GM21528 (cell line): Measurements from ENCODE around the gene RICTOR.

Experiments
- ATAC-seq: cut with Tn5 transposase; IDR thresholded peaks from one replicate; pipeline ENCODE4 v1.9.1; 2021; ENCODE audit warnings: mild to moderate bottlenecking, moderate library complexity; ENCODE audit not compliant: unreplicated experiment, low FRiP score

RICTOR gene

DNA sequence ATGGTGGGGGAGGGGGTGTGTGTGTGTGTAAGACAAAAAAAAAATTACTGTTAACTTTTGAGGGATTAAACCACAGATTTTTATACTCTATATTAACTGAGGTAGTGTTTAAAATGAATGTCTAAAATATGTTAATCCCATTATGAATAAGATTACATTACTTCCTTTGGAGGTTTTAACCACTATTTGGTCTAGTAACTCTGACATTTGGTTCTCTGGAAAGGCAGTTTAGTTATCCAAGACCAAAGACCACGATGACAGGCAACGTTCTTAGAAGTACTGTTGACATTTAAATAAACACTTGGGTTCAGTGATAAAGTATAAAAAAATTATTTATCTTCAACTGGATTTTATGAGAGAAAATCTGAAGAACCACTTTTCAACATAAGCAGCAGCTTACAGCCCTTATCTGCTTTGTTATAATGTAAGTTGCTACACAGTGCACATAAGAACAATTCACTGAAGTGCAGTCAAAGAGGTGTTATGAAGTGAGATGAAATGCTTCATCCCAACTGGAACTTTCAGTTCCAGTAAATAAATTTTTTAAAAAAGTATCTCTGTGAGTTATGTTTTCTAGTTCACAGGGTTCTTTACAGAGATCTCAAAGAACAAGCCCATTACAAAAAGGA lies 133.9 kb downstream of the RICTOR start:
- ATAC-seq, result no peak

- ATAC-seq, result no peak
These were observed 135.2 kb downstream of the RICTOR start for GRCh38 chr5:38938973-38939372.

GRCh38 chr5:38938424-38938823 lies 135.8 kb downstream of the RICTOR start:
- no peak for ATAC-seq

DNA sequence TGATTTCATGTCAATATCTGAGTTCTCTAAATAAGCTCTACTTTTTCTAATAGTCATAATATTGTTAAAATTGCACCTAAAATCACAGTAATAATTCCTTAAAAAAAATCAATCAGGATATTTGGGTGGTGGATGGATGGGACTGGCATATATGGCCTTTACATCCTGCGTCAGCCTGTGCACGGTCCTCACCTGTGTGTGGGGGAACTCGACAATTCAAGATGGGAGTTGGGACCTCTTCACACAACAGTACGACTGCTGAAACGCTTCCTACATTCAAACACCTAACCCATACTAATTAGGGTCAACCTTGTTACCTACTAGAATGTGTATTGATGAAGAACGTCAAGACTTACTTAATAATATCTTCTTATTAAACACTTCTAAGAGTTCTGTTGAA lies 137.9 kb downstream of the RICTOR start:
- ATAC-seq, result no peak

DNA sequence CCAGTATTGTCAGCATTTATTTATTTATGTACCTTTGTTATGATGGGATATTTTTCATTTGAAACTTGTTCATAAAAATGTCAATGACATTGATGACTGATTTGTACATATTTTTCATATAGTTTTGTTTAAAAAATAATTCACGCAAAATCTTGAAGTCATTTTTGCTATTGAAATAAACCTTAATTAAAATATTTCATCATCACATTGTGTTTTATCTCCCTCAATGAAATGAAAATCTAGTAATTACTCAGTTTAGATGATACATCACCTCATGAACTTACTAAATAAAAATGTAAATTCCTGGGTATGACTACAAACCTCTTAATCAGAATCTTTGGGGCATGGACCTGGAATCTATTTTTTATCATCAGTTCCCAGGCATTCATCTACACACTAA lies 138.8 kb downstream of the RICTOR start:
- ATAC-seq, result no peak

GRCh38 chr5:38932854-38933408 lies 141.3 kb downstream of the RICTOR start:
- ATAC-seq, result no peak

DNA sequence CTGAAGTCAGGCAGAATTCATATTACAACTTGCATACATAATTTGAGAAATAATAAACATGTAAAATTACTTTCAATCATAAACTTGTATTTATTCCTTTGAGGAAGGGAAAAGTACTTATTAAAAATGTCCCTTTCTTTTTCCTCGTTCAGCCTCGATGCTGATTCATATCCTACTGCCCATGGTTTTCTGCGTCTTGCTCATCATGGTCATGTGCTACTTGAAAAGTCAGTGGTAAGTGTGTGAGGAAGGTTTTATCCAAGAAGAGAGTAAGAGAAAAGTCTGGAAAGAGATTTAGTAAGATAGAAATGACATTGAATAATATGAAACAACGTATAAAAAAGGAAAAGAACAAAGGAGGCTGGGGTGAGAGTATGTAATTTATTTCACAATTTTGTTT lies 142.5 kb downstream of the RICTOR start:
- ATAC-seq, result no peak

DNA sequence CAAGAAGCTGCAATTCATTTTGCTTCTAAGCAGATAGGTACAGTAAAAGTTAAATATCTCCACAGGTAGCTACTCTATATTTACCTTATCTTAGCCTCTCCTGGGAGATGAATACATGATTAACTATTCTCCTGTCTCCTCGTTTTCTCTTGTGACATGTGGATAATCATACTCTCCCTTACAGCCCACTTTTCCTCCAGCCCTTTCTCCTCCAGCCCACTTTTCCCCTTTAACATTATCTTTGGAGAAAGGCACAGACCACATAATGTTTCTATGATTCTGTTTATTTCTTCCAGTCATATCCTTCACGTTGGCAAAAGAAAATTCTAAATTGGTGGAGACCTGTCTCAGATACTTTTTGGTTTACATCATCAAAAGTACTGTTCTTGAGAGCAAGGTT lies 144.4 kb downstream of the RICTOR start:
- ATAC-seq, result no peak

DNA sequence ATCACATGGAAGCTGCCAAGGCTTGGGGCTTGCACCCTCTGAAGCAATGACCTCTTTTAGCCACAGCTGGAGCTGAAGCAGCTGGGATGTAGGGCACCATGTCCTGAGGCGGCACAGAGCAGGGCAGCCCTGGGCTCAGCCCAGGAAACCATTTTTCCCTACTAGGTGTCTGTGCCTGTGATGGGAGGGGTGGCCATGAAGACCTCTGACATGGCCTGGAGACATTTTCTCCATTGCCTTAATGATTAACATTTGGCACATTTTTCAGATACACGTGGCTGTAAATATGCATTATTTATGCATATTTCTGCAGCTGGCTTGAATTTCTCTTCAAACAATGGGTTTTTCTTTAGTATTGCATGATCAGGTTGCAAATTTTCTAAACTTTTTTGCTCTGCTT lies 146.7 kb downstream of the RICTOR start:
- no peak for ATAC-seq

- ATAC-seq, result no peak
These were observed 148.1 kb downstream of the RICTOR start for GRCh38 chr5:38926121-38926520.

GRCh38 chr5:38925154-38925925 lies 148.9 kb downstream of the RICTOR start:
- no peak for ATAC-seq

DNA sequence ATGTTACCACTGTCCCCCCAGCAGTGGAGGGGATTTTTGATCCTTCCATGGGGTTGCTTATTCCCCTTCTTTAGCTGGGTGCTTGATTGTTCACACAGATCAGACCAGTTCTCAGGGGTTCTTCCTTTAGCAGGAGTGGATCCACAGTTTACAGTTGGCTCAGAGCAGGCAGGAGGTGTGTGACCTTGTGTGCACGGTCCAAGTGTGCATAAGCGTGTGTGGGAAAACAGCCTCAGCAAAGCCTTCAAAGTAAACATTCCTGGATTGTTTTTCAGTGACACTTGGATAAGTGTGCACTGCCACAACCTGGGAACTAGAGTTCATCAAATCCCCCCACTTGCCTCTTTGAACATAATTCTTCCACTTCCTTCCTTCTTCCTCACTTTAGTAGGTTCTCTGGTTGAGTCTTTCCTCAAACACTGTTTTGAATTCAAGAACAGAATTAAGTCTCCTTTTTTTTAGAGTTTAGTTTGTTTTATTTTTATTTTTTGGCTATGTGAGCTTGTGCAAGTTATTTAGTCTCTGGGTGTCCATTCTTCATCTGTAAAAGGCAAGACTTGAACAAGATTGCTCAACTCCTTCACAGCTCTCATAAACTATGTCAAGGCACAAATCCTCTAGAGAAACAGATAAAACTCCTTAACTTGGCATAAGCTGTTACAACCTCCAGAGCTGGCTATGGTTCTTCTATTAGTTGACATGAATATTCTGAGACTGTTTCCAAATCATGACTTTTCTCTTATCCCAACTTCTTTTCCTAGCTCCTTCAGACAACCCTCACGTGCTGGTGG lies 150.3 kb downstream of the RICTOR start:
- no peak for ATAC-seq

DNA sequence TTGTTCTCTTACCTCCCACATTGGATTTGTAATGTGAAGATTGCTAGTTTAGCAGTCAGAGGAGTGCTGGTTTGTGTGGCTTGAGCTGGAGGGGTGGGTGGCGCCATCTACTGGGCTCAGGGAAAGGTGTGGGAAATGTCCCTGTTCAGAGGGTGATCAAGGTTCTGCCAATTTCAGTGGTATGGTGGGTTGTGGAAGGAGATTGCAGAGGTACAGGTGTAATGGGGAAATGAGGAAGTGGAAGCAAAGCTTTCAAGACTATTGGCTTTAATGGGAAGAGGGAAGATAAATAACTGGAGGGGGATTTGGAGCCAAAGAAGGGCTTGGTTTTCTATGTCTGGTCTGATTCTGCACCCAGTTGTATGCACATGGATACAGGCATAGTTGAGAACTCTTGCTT lies 152.0 kb downstream of the RICTOR start:
- ATAC-seq, result peak; percentile 83

GRCh38 chr5:38921174-38921573 lies 153.0 kb downstream of the RICTOR start:
- no peak for ATAC-seq

- ATAC-seq, result no peak
These were observed 157.4 kb downstream of the RICTOR start for GRCh38 chr5:38916802-38917201.

DNA sequence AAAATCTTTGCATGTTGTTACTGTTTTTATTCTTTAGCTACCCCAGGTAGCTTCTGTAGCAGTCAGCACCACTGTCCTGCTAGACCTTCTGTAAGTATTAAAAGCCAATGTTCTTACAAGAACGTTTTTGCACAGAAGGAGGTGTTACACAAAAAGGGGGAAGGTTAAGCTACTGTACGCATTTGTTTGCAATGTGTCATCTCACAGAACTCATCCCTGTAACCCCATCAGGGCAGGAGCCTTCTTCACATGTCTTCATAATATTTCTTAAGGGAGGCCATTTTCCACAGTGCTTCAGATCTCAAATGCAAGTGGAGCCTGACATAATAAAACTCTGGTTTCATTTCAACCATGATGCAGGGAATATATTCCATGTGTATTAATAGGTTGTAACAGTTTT lies 160.5 kb downstream of the RICTOR start:
- no peak for ATAC-seq

- ATAC-seq, result no peak
These were observed 162.3 kb downstream of the RICTOR start for GRCh38 chr5:38911933-38912332.

DNA sequence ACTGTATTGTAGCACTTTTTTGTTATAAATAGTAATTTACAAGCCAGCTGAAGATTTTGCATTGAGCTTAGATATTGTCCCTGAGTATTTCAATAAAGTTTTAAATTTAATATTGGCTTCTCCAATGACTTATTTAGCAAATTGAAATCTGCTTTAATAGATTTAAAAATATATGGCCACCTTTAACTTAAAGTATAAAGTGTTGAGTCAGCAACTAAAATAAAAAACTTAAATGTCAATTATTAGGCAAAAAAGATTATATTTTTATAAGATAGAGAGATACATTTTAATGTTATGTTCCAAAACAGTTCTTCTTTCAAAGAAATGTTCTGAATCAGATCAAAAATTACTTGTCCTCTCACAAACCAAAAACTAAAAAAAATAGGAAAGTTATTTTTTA lies 167.7 kb downstream of the RICTOR start:
- ATAC-seq, result no peak

DNA sequence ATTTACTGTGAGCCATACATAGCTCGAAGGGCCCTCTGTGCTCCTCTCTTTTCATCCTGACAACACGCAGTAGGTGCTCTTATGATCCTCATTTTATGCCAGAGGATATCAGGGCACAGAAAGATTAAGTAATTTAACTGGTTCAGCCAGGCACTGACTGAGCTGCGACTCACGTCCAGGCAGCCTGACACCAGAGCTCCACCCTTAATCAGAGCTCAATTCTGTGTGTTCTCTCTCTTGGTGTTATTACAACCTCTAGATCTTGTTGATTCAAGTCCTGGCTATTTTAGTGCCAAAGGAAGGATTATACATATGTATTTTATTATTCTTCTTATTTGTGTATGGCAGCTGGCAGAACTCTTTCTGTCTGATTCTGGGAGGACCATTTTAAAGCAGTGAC lies 168.7 kb downstream of the RICTOR start:
- ATAC-seq, result no peak

DNA sequence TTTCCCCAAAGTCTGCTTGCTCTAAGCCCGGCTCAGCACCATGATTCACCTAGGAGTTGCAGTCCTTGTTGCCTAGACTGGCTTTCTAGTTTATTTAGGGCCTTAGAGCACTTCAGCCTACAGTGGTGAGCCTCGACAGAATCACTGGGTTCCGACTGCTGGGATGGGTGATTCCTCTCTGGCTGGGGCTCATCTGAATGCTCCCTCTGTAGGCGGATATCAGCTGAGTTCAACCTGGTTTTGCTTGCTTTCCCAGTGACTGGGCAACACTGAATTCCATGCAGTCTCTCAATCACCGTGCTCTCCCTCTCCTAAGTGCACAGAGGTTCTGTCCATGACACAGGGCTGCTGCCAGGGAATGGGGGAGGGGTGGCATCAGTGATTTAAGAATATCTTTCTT lies 174.3 kb downstream of the RICTOR start:
- ATAC-seq, result no peak

- no peak for ATAC-seq
These were observed 177.4 kb downstream of the RICTOR start for GRCh38 chr5:38896760-38897159.
